ENCODE measurements around the gene ZNF280B. TPM values are rescaled to one million over a fixed set of nuclear protein-coding genes. Genes with fewer than 3 reads are reported as not detected.
"Not testable (repeated sequence)": the region's sequence is repeated elsewhere in the genome, so short reads cannot be mapped to it uniquely, and the experiment has no call there.

Gene ZNF280B
- total RNA-seq, 1 experiment from 2014 or later = 7.7 TPM

DNA sequence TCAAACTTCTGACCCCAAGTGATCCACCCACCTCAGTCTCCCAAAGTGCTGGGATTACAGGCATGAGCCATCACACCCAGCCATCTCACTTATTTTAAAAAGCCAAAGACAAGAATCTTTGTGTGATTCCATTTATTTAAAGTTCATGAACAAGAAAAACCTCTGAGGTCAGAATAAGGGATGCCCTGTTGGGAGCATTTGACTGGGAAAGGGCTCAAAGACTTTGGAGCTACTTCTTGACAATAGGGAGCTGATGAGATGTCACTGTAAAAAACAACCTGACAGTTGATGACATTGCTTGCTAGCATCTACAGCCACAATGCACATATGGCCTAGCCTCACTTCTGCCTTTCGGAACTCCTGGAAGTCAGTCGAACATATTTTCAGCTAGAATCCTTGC lies 5.1 kb upstream of the ZNF280B start:
- H3K4me1 ChIP-seq (ENCODE audit: insufficient read depth, low read length, poor library complexity, severe bottlenecking) = no peaks in the 10 kb centered on the region
- no peaks in the 10 kb centered on the region for H3K36me3 ChIP-seq (ENCODE audit: insufficient read depth, low read length, poor library complexity, severe bottlenecking)
- DNase-seq (ENCODE audit: low spot score) = no peak
- no peak overlapping the region for H3K27ac ChIP-seq (ENCODE audit: low read depth, low read length, poor library complexity, severe bottlenecking)
- CTCF ChIA-PET = no interaction called here
- POLR2A ChIA-PET (ENCODE audit: low non-redundant PET) = no interaction called here
- intact Hi-C loops (cut with micrococcal nuclease; ENCODE audit: unreplicated experiment) = no loop called here
- no peaks in the 10 kb centered on the region for H3K9me3 ChIP-seq (ENCODE audit: low read depth, low read length, poor library complexity, severe bottlenecking)
- BruUV-seq (replicated peaks) = no TSS peak
- TF ChIP-seq EZH2 (IDR thresholded peaks at IDR 0.05; ENCODE audit: borderline replicate concordance, low read depth, low read length, poor library complexity, severe bottlenecking) (no peak), CTCF (conservative IDR thresholded peaks at IDR 0.05; ENCODE audit: low read depth, low read length) (no peak)
- peaks cover 38% of the 10 kb centered on the region for H3K27me3 ChIP-seq (replicated peaks; ENCODE audit: insufficient read depth, low read depth, low read length, poor library complexity)
- no peak overlapping the region for H3K4me3 ChIP-seq (ENCODE audit: low read depth, low read length, poor library complexity, severe bottlenecking)

DNA sequence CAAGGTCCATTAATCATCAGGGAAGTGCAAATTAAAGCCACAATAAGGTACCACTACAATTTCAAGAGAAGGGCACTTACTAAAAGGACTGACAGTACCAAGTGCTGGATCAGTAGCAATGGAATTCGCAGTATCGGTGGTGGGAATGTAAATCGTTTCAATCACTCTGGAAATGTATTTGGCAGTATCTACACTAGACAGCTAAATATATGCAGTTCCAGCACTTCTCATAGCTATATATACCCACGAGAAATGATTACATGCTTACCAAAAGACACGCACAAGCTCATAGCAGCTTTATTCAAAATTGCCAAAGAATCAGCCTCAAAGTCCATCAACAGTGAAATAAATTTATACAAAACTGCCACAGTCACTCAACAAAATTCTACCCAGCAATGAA lies 4.4 kb upstream of the ZNF280B start:
- Histone ChIP-seq H3K4me3 (ENCODE audit: low read depth, low read length, poor library complexity, severe bottlenecking) (no peak overlapping the region), H3K36me3 (ENCODE audit: insufficient read depth, low read length, poor library complexity, severe bottlenecking) (no peaks in the 10 kb centered on the region), H3K4me1 (ENCODE audit: insufficient read depth, low read length, poor library complexity, severe bottlenecking) (no peaks in the 10 kb centered on the region), H3K27ac (ENCODE audit: low read depth, low read length, poor library complexity, severe bottlenecking) (no peak overlapping the region), H3K9me3 (ENCODE audit: low read depth, low read length, poor library complexity, severe bottlenecking) (no peaks in the 10 kb centered on the region), H3K27me3 (replicated peaks; ENCODE audit: insufficient read depth, low read depth, low read length, poor library complexity) (peaks cover 38% of the 10 kb centered on the region)
- ChIA-PET POLR2A (ENCODE audit: low non-redundant PET) (no interaction called here), CTCF (no interaction called here)
- BruUV-seq (replicated peaks) = no TSS peak
- no peak for TF ChIP-seq EZH2 (IDR thresholded peaks at IDR 0.05; ENCODE audit: borderline replicate concordance, low read depth, low read length, poor library complexity, severe bottlenecking)
- TF ChIP-seq CTCF (conservative IDR thresholded peaks at IDR 0.05; ENCODE audit: low read depth, low read length) = no peak
- intact Hi-C loops (cut with micrococcal nuclease; ENCODE audit: unreplicated experiment) = no loop called here
- DNase-seq (ENCODE audit: low spot score) = no peak

DNA sequence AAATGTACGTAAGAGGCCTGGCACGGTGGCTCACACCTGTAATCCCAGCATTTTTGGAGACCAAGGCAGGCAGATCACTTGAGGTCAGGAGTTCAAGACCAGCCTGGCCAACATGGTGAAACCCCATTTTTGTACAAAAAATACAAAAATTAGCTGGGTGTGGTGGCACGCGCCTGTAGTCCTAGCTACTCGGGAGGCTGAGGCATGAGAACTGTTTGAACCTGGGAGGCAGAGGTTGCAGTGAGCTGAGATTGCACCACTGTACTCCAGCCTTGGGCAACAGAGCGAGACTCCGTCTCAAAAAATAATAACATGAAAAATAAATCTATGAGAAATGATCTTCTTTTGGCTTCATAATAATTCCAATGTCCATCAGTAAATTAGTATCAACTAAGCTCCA lies 2.3 kb upstream of the ZNF280B start:
- H3K4me3 ChIP-seq (ENCODE audit: low read depth, low read length, poor library complexity, severe bottlenecking); H3K36me3 ChIP-seq (ENCODE audit: insufficient read depth, low read length, poor library complexity, severe bottlenecking); H3K9me3 ChIP-seq (ENCODE audit: low read depth, low read length, poor library complexity, severe bottlenecking); H3K4me1 ChIP-seq (ENCODE audit: insufficient read depth, low read length, poor library complexity, severe bottlenecking); DNase-seq (ENCODE audit: low spot score); H3K27ac ChIP-seq (ENCODE audit: low read depth, low read length, poor library complexity, severe bottlenecking); intact Hi-C loops (cut with micrococcal nuclease; ENCODE audit: unreplicated experiment); BruUV-seq (replicated peaks); POLR2A ChIA-PET (ENCODE audit: low non-redundant PET): not testable (repeated sequence)
- CTCF ChIA-PET = interaction anchor here (0.7 kb wide), 1 partner anchor 76 kb away, joined by 5 read pairs; no protein-coding TSS in a partner anchor
- peaks cover 38% of the 10 kb centered on the region for H3K27me3 ChIP-seq (replicated peaks; ENCODE audit: insufficient read depth, low read depth, low read length, poor library complexity)

DNA sequence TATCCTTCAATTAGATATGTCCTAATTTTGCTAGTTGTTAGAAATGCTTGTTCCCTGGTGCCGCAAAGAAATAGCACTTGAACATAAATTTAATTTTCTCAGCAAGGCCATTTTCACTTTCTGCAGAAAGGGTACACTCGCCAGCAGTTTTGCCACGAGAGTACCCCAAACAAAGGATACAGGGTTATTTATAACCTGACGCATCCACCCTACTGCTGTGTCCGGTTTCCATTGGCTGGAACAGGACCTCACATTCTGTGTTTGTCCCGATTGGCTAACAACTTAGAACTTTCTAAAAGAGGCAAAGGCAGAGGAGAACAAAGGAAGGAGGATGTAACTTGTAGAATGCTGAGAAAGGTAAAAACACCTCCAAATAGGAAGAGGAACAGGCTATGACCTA lies 1.4 kb upstream of the ZNF280B start:
- H3K4me3 ChIP-seq (ENCODE audit: low read depth, low read length, poor library complexity, severe bottlenecking); intact Hi-C loops (cut with micrococcal nuclease; ENCODE audit: unreplicated experiment); H3K36me3 ChIP-seq (ENCODE audit: insufficient read depth, low read length, poor library complexity, severe bottlenecking); H3K4me1 ChIP-seq (ENCODE audit: insufficient read depth, low read length, poor library complexity, severe bottlenecking); H3K27ac ChIP-seq (ENCODE audit: low read depth, low read length, poor library complexity, severe bottlenecking); H3K9me3 ChIP-seq (ENCODE audit: low read depth, low read length, poor library complexity, severe bottlenecking); DNase-seq (ENCODE audit: low spot score); BruUV-seq (replicated peaks); POLR2A ChIA-PET (ENCODE audit: low non-redundant PET); CTCF ChIA-PET: not testable (repeated sequence)
- peaks cover 31% of the 10 kb centered on the region for H3K27me3 ChIP-seq (replicated peaks; ENCODE audit: insufficient read depth, low read depth, low read length, poor library complexity)

Measured in A673 (cell line).